MM.1S (cell line): Measurements from ENCODE around the gene EXD2.
A peak's percentile ranks its signal among the peaks of the same experiment; 100 is the strongest.

Experiments used
- DNase-seq: peaks from one replicate; pipeline ENCODE4 v3.0.0-alpha.2; 2015
- H2AFZ ChIP-seq: fragments of 300-600 bp; sonication (generic); 2 replicates; pipeline ENCODE4 v1.6.0; 2016; ENCODE audit warnings: antibody characterized with exemption, low read length
- H3F3A ChIP-seq: fragments of 300-600 bp; sonication (generic); 2 replicates; pipeline ENCODE4 v1.6.1; 2016; ENCODE audit warnings: mild to moderate bottlenecking, antibody characterized with exemption, low read length, moderate library complexity, mixed read lengths; ENCODE audit not compliant: insufficient read depth
- H3K27ac ChIP-seq: fragments of 300-600 bp; sonication (generic); 2 replicates; pipeline ENCODE4 v1.5.1; 2016; ENCODE audit warnings: mild to moderate bottlenecking, low read length
- H3K27me3 ChIP-seq: fragments of 300-600 bp; sonication (generic); replicated peaks from 2 replicates; pipeline ENCODE4 v1.6.0; 2016; ENCODE audit warnings: low read length; ENCODE audit not compliant: insufficient read depth
- H3K36me3 ChIP-seq: fragments of 300-600 bp; sonication (generic); replicated peaks from 2 replicates; pipeline ENCODE4 v1.6.1; 2016; ENCODE audit warnings: mild to moderate bottlenecking, low read length, mixed read lengths; ENCODE audit not compliant: insufficient read depth
- H3K4me1 ChIP-seq: fragments of 300-600 bp; sonication (generic); 2 replicates; pipeline ENCODE4 v1.6.1; 2016; ENCODE audit warnings: low read length, mixed read lengths
- H3K4me2 ChIP-seq: fragments of 300-600 bp; sonication (generic); 2 replicates; pipeline ENCODE4 v1.6.0; 2016; ENCODE audit warnings: low read depth, low read length
- H3K4me3 ChIP-seq: fragments of 300-600 bp; sonication (generic); 2 replicates; pipeline ENCODE4 v1.5.1; 2016; ENCODE audit warnings: low read length, mixed read lengths
- H3K79me2 ChIP-seq: fragments of 300-600 bp; sonication (generic); 2 replicates; pipeline ENCODE4 v1.6.1; 2016; ENCODE audit warnings: mixed run types, low read length, mixed read lengths
- H3K9ac ChIP-seq: fragments of 300-600 bp; sonication (generic); 2 replicates; pipeline ENCODE4 v1.6.1; 2016; ENCODE audit warnings: low read length, mixed read lengths
- H3K9me2 ChIP-seq: fragments of 300-600 bp; sonication (generic); replicated peaks from 2 replicates; pipeline ENCODE4 v1.6.1; 2016; ENCODE audit warnings: mild to moderate bottlenecking, low read length, mixed read lengths; ENCODE audit not compliant: insufficient read depth
- H3K9me3 ChIP-seq: fragments of 300-600 bp; sonication (generic); replicated peaks from 2 replicates; pipeline ENCODE4 v1.6.1; 2016; ENCODE audit warnings: mild to moderate bottlenecking, low read length, mixed read lengths; ENCODE audit not compliant: insufficient read depth
- H4K20me1 ChIP-seq: fragments of 300-600 bp; sonication (generic); 2 replicates; pipeline ENCODE4 v1.6.1; 2016; ENCODE audit warnings: mild to moderate bottlenecking, low read length, moderate library complexity, mixed read lengths; ENCODE audit not compliant: insufficient read depth
- EZH2 ChIP-seq: fragments of 300-600 bp; sonication (generic); optimal IDR thresholded peaks from 2 replicates; pipeline ENCODE3; 2017; ENCODE audit warnings: low read depth, mild to moderate bottlenecking, antibody characterized with exemption, low read length, mixed read lengths
- EZH2phosphoT487 ChIP-seq: fragments of 300-600 bp; sonication (generic); IDR thresholded peaks from 2 replicates; pipeline ENCODE4 v1.6.1; 2018; ENCODE audit warnings: antibody characterized with exemption, low read length
- TF ChIP-seq, protein P1 (sequence below): fragments of 300-600 bp; sonication (generic); IDR thresholded peaks from 2 replicates; pipeline ENCODE4 v1.5.1; 2016; ENCODE audit warnings: antibody characterized with exemption, low read length, mixed read lengths

Gene EXD2, protein sequence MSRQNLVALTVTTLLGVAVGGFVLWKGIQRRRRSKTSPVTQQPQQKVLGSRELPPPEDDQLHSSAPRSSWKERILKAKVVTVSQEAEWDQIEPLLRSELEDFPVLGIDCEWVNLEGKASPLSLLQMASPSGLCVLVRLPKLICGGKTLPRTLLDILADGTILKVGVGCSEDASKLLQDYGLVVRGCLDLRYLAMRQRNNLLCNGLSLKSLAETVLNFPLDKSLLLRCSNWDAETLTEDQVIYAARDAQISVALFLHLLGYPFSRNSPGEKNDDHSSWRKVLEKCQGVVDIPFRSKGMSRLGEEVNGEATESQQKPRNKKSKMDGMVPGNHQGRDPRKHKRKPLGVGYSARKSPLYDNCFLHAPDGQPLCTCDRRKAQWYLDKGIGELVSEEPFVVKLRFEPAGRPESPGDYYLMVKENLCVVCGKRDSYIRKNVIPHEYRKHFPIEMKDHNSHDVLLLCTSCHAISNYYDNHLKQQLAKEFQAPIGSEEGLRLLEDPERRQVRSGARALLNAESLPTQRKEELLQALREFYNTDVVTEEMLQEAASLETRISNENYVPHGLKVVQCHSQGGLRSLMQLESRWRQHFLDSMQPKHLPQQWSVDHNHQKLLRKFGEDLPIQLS

DNA sequence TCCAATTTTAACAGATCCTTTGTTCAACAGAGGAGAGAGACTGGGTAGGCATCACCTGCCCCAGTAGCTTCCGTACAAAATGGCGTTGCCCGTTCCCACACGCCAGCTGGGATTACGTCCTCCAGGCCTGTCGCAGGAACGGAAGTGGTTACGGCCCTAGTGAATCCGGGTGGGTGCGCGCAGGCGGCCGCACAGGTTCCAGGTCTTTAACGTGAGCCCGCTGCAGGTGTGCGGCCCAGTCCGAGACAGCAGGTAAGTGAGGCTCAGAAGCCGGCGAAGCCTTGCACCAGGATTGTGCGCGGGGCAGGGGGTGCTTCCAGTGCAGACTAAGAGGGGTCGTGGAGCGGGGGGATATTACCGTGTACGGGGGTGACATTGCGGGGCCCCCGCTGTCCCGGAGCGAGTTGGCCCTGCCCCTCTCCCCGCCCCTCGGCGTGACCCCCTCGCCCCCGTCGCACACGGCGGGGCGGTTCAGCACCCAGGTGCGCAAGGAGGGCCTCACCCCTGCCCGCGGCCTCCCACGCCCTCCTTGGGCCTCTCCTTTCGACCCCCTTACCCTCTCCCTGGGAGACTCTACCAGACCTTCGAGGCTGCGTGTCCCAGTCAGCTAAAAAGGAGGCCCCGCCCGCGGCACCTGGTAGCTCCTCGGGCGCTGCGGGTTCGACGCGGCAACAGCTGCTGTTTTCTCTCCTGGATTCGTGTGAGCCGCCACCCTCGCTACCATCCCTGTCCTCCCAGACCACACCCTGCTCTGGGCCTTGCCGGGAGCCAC, at the start of gene EXD2:
Gene EXD2 (plus strand): TSS at position 159 of the 772 bp plus-strand sequence. CDS start 17,973 bp downstream, outside the sequence.
- DNase-seq: peak; percentile 87
- Histone ChIP-seq H3F3A (no peaks in the 10 kb centered on the region), H3K4me1 (no peaks in the 10 kb centered on the region; the same call in 1 of the 2 replicates), H3K9ac (peak within 1 kb of the TSS; percentile 72), H3K27ac (peak within 1 kb of the TSS; percentile 61; the same call in 1 of the 2 replicates), H3K36me3 (no peaks in the 10 kb centered on the region), H3K4me2 (peak within 1 kb of the TSS; percentile 62; the same call in 1 of the 2 replicates), H3K9me3 (no peaks in the 10 kb centered on the region), H3K27me3 (no peaks in the 10 kb centered on the region), H2AFZ (peak within 1 kb of the TSS; percentile 83), H3K79me2 (peaks cover 6% of the 10 kb centered on the region), H3K4me3 (peak within 1 kb of the TSS; percentile 73), H4K20me1 (no peaks in the 10 kb centered on the region), H3K9me2 (no peaks in the 10 kb centered on the region)
- TF ChIP-seq EZH2phosphoT487: no peak
- TF ChIP-seq, protein P1, sequence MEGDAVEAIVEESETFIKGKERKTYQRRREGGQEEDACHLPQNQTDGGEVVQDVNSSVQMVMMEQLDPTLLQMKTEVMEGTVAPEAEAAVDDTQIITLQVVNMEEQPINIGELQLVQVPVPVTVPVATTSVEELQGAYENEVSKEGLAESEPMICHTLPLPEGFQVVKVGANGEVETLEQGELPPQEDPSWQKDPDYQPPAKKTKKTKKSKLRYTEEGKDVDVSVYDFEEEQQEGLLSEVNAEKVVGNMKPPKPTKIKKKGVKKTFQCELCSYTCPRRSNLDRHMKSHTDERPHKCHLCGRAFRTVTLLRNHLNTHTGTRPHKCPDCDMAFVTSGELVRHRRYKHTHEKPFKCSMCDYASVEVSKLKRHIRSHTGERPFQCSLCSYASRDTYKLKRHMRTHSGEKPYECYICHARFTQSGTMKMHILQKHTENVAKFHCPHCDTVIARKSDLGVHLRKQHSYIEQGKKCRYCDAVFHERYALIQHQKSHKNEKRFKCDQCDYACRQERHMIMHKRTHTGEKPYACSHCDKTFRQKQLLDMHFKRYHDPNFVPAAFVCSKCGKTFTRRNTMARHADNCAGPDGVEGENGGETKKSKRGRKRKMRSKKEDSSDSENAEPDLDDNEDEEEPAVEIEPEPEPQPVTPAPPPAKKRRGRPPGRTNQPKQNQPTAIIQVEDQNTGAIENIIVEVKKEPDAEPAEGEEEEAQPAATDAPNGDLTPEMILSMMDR: no peak
- TF ChIP-seq EZH2: no peak

DNA sequence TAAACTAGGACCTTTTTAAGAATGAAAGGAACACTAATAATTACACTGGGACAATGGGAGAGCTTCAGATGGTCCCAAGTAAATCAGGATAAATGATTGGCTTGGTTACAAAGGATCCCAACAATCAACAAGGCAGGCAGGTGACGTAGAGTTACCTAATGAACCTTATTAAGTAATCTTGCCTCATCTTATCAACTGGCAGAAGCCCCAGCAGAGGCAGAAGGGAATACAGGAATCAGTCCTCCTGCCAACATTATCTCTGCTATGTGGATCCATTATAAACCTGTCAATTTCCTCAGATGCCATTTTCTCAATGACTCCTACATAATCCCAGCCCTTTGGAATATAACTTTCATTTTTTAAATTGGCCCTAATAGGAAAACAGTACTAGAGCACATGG, 49.7 kb upstream of the EXD2 start:
- no peaks in the 10 kb centered on the region for H3K36me3 ChIP-seq
- H3K27me3 ChIP-seq: no peaks in the 10 kb centered on the region
- no peaks in the 10 kb centered on the region for H4K20me1 ChIP-seq
- no peaks in the 10 kb centered on the region for H3K4me1 ChIP-seq
- peaks cover 42% of the 10 kb centered on the region for H3K79me2 ChIP-seq
- H2AFZ ChIP-seq: no peak overlapping the region
- H3F3A ChIP-seq: no peaks in the 10 kb centered on the region
- H3K9ac ChIP-seq: no peak overlapping the region
- TF ChIP-seq EZH2phosphoT487 (no peak), EZH2 (no peak)
- TF ChIP-seq, protein P1: no peak
- no peaks in the 10 kb centered on the region for H3K9me2 ChIP-seq
- no peak overlapping the region for H3K27ac ChIP-seq
- H3K9me3 ChIP-seq: no peaks in the 10 kb centered on the region
- no peak for DNase-seq
- no peak overlapping the region for H3K4me2 ChIP-seq
- no peak overlapping the region for H3K4me3 ChIP-seq

DNA sequence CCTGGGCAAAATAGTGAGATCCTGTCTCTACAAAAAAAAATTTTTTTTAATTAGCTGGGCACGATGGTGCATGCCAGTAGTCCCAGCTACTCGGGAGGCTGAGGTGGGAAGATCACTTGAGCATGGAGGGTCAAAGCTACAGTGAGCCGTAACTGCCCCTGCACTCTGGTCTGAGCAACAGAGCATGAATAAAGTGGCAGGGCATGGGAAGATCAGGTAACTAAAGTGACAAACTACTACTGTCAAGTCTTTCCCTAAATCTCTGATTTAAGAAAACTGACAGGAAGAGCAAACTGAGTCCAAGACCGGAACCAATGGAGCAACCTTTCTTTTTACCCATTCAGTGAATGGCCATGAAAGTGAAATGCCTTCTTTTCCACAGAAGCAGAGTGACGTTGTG, 49.2 kb upstream of the EXD2 start:
- TF ChIP-seq EZH2phosphoT487: no peak
- TF ChIP-seq EZH2: no peak
- TF ChIP-seq, protein P1: no peak
- Histone ChIP-seq H3K79me2 (peaks cover 45% of the 10 kb centered on the region), H3K9me2 (no peaks in the 10 kb centered on the region), H3K9ac (no peak overlapping the region), H3K9me3 (no peaks in the 10 kb centered on the region), H3K4me3 (no peak overlapping the region), H3K4me1 (no peaks in the 10 kb centered on the region), H3F3A (no peaks in the 10 kb centered on the region), H4K20me1 (no peaks in the 10 kb centered on the region), H3K4me2 (no peak overlapping the region), H2AFZ (no peak overlapping the region), H3K27me3 (no peaks in the 10 kb centered on the region), H3K27ac (no peak overlapping the region), H3K36me3 (no peaks in the 10 kb centered on the region)
- DNase-seq: no peak
